UCSD-AML1 (cell line): Measurements from ENCODE around the gene TMEM184A.
A peak's percentile ranks its signal among the peaks of the same experiment; 100 is the strongest.
"Not testable (repeated sequence)": the region's sequence is repeated elsewhere in the genome, so short reads cannot be mapped to it uniquely, and the experiment has no call there.

Source experiments
- DNase-seq: peaks from one replicate; lab custom pipeline; 2025; ENCODE audit not compliant: unreplicated experiment; lab: John Stamatoyannopoulos, UW

TMEM184A gene

DNA sequence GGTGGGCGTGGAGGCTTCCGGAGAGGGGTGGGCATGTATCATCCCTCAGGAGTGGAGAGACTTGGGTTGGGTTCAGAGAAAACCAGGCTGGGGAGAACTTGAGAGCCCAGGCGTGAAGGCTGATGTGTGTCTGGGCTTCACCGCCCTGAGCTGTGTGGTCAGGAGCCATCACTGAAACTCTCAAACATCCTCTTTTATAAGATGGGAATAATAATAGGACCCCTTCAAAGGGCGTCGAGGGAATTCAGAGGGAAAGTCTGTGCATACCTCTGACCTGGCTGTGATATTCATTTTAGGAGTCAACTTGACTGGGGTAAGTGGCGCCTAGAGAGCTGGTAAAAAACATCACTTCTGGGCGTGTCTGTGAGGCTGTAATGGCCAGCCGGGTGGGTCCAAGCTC is 34.9 kb upstream of the TMEM184A start:
- no peak for DNase-seq

GRCh38 chr7:1590476-1590875 is 34.5 kb upstream of the TMEM184A start:
- DNase-seq = no peak

DNA sequence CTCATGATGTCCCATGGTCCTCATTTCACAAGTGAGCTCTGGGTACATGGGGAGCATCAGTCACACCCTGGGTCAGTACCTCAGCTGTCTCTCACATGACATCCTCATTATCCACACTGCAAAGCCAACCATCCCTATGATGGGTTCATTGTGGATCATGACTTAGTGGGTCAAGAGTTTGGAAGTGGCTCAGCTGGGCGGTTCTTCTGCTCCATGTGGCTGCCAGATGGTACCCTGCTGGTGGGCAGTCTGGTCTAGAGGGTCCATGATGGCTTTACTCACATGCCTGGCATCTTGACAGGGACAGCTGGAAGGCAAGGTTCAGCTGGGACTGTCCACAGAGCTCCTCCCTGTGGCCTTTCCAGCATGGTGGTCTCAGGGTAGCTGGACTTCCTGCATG is 33.0 kb upstream of the TMEM184A start:
- no peak for DNase-seq

DNA sequence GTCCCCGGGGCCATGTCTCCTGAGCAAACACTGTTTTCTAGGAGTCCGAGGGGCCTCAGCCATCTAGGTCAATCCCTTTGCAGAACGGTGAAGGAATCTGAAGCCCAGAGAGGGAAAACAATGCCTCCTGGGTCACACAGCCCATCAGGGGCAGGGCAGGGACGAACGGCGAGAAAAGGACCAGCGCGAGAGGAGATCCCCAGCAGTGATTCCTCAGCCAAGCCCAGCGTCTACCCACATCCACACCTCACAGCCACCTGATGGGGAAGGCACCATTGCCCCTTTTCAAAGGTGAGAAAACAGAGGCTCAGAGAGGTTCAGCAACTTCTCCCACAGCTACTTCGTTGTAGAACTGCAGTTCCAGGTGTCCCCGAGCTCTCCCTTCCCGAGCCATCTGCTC is 31.7 kb upstream of the TMEM184A start:
- no peak for DNase-seq

DNA sequence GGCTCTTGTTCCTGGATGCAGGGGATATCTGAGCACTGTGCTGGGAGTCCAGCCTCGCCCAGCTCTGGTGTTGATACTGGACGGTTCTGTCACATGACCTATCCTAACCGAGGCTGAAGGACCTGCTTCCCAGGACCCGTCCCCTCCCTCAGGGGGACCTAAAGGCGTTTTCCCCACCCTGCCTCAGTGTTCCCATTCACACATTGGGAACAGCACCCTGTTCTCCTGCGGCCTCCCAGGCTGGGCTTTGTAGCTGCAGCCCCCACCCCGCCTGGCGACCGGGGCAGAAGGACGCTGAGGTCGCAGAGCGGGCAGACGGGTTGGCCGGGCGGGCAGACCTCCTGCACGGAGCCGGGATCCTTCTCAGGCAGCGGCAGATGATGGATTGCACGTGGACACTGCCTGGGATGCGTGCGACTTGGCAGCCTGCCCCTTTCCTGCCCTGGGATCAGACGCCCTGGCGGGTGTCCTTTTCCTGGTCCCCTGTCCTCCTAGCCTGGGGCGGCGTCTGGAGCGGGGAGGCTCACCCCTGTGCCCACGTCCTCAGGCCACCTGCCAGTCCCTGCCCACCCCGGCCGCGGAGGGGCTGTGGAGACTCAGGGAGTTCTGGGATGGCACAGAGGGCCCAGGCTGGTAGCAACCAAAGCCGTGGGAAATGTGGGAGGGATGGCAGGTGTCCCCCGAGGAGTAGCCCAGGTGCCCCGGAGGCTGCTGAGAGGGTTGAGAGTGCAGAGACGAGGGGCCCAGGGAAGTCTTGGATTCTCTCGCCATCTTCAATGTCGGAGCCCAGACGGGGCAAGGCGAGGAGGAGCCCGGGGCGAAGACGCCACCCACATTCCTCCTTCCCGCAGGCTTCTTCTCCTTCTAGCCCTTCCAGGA is 31.1 kb upstream of the TMEM184A start:
- no peak for DNase-seq

GRCh38 chr7:1586126-1586826 is 30.3 kb upstream of the TMEM184A start:
- DNase-seq = no peak

DNA sequence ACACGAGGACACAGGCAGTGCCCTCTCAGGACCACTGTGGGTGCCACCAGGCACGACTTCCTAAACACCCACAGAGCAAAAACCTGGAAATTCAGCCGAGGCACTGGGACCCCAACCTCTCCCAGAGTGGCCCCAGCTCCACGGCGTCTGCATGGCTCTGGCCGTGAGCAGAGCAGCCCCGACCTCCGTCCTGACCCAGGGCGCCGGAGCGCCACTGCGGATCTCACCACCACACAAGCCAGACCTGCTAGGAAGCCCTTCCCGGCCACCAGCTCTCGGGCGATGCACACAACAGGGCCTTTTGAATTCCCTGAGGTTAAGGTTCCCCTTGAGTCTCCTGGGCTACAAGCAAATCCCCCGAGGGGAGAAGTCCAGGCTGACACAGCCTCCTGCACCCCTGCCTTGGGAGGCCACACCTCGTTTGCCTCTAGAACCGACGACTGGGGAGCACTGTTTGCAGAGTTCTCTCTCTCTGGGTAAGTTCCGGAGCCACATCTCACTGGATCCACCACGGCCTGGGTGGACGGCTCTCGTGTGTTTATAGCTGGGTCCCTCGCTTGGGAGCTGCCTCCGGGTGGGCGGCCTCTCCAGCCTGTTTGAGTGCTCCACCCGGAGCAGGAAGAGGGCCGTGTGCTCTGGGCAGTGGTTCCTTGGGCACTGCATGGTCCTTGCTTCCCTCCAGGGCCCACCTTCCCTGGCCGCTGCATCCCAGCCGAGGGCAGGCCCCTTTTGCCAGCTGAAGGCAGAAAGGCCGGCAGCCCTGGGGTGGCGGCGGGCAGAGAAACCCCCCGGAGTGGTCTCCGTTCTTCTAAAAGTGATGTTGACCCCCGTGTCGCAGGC is 29.4 kb upstream of the TMEM184A start:
- no peak for DNase-seq

- no peak for DNase-seq
These were observed 28.7 kb upstream of the TMEM184A start for GRCh38 chr7:1584700-1585099.

DNA sequence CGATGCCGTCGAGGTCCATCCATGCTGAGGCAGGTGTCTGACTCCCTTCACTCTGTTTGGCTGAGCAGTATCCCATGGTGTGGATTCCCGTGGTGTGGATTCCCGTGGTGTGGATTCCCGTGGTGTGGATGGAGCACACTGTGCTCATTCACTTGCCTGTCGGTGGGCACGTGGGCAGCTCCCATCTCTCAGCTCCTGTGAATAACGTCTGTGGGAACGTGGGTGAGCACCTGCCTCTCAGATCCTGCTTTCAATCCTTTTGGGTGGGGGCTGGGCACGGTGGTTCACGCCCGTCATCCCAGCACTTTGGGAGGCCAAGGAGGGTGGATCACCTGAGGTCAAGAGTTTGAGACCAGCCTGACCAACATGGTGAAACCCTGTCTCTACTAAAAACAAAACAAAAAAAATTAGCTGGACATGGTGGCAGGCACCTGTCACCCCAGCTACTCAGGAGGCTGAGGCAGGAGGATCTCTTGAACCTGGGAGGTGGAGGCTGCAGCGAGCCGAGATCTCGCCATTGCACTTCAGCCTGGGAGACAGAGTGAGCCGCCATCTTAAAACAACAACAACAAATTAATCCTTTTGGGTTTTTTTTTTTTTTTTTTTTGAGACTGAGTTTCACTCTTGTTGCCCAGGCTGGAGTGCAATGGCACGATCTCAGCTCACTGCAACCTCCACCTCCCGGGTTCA is 27.4 kb upstream of the TMEM184A start:
- not testable (repeated sequence) for DNase-seq

GRCh38 chr7:1580422-1581030 is 24.5 kb upstream of the TMEM184A start:
- DNase-seq = no peak

DNA sequence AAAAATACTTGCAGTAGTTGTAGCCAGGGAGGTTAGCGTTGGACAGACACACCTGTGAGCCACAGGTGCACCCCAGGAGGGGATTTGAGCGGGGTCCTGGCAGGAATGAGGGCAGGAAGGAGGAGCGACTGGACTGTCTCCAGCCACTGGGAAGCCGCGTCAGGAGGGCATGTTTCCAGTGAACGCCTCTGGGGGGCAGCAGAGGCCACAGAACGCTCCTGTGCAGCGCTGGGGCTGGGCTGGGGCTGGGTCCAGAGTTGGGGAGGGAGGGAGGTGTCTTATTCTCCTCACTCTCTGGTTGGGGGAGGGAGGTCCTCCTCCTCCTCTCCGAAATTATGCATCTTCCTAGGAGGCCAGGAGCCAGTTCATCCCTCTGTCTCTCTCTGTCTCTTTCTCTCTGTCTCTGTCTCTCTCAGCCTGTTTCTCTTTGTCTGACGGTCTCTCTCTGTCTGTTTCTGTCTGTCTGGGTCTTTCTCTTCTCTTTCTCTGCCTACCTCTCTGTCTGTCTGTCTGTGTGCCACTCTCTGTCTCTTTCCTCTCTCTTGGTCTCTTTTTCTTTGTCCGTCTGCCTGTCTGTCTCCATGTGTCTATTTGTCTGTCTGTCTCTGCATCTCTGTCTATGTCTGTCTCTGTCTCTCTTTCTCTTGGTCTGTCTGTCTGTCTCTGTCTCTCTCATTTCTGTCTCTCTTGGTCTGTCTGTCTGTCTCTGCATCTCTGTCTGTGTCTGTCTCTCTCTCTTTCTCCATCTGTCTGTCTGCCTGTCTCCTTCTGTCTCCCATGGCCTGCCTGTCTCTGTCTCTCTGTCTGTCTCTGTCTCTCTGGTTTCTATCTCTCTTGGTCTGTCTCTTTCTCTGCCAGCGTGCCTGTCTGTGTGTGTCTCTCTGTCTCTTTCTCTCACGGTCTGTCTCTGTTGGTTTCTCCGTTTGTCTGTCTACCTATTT is 23.7 kb upstream of the TMEM184A start:
- peak; percentile 45 for DNase-seq

DNA sequence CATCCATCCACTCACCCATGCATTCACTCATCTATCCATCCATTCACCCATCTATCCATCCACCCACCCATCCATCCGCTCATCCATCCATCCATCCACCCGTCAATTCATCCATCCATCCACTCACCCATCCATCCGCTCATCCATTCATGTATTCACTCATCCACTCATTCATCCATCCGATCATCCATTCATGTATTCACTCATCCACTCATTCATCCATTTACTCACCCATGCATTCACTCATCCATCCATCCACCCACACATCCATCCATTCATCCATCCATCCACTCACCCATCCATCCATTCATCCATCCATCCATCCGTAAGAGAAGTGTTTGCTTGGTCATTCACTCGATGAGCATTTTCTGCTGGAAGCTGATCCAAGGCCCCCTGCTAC is 22.5 kb upstream of the TMEM184A start:
- DNase-seq = no peak

GRCh38 chr7:1576521-1577253 is 20.7 kb upstream of the TMEM184A start:
- no peak for DNase-seq

- no peak for DNase-seq
These were observed 19.8 kb upstream of the TMEM184A start for GRCh38 chr7:1575809-1576208.

DNA sequence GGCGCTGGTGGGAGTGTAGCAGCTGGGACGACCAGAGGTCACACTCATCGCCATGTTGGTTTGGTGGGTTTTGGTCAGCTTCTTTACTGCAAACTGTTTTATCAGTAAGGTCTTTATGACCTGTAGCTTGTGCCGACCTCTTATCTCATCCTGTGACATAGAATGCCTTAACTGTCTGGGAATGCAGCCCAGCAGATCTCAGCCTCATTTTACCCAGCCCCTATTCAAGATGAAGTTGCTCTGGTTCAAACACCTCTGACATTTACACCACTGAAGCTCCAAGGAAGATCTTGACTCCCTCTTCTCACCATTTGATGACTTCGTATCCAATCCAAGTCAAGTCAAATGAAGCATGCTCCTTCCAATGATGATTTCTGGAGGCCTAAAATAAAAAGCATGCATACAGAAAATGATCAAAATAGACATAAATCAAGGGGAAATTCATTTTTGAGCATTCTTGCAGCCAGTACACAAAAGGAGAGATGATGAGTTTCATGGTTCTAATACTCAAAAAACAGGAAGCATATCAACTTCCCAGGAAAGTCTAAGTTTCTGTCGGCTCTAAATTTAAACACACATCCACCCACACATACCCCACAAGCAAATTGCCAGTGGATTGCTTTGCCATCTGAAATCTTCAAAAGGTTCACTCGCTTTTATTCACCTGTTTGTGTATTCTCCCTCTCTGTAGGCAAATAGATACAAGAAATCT is 16.3 kb upstream of the TMEM184A start:
- no peak for DNase-seq

DNA sequence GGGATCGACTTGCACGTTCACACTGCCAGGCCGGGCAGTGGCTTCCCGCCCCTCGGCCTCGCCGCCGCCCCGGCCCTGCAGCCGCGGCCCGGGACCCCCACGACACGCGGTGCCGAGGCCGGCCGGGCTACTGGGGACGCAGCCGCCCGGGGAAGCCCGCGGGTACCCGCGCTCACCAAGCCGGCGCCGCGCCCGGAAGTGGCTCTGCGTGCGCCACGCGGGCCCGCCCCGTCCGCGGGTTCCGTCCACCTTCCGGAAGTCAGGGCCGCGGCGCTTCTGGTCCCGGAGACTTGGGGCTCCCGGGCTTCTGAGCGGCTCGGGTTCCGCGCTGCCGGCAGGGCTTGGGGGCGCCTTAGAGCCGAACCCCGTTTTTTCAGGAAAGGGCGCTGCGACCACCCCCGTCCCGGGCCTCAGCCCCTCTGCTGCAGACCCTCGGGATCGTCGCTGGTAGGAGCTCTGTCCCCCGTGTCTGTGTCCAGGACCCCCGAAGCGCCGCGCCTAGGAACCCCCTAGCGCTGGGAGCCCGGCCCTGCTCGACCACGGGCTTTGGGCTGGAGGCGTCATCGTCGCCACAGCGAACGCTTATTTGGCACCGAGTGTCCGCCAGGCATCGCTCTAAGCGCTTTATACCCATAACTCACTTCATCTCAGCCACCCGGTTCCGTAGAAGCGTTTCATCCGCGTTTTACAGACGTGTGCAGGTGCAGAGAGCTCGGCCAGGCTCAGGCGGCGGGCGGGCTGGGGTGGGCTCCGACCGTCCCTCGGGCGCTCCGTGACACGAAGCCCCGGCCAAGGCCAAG is 14.0 kb upstream of the TMEM184A start, which contains the start of gene PSMG3:
TSS of gene PSMG3 (minus strand) at position 200 of the 800 bp plus-strand sequence. CDS start 693 bp downstream, outside the sequence.
- peak; percentile 79 for DNase-seq

DNA sequence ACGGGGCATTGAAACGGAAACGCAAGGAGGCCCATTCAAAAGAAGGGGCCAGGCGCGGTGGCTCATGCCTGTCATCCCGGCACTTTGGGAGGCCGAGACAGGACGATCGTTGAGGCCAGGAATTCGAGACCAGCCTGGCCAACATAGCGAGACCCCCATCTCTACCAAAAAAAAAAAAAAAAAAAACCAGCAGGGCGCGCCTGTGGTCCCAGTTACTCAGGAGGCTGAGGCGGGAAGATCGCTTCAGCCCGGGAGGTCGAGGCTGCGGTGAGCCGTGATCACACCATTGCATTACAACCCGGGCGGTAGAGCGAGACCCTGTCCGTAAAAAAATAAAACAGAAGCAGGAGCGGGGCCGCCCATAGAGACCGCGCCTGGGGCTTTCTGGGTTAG is 13.4 kb upstream of the TMEM184A start:
- no peak for DNase-seq
